Measurements from ENCODE around the gene KNSTRN. TPM values are rescaled to one million over a fixed set of nuclear protein-coding genes. Genes with fewer than 3 reads are reported as not detected.

The KNSTRN gene
- total RNA-seq, 1 experiment from 2014 or later = 85.2 TPM

Other genes with a start within 250 kb of the KNSTRN start
- gene BUB1B, start 221.7 kb upstream of the KNSTRN start, total RNA-seq (2021) = 74.3 and 75.3 TPM in 2 replicates
- 10.7 and 11.7 TPM in 2 replicates for gene PAK6, start 143.7 kb upstream of the KNSTRN start, total RNA-seq (2021)
- not detected in 2 replicates for gene ANKRD63, start 99.7 kb upstream of the KNSTRN start, total RNA-seq (2021)
- gene PLCB2, start 74.8 kb upstream of the KNSTRN start, total RNA-seq (2021) = 0.92 and 1.6 TPM in 2 replicates
- 2.4 and 3.1 TPM in 2 replicates for gene INAFM2, start 59.0 kb upstream of the KNSTRN start, total RNA-seq (2021)
- 141 and 168 TPM in 2 replicates for gene CCDC9B, start 41.8 kb upstream of the KNSTRN start, total RNA-seq (2021)
- gene PHGR1, start 31.7 kb upstream of the KNSTRN start, total RNA-seq (2021) = not detected in 2 replicates
- 0.35 and 0.63 TPM in 2 replicates for gene DISP2, start 24.5 kb upstream of the KNSTRN start, total RNA-seq (2021)
- 82.5 and 83.7 TPM in 2 replicates for gene IVD, start 23.1 kb downstream of the KNSTRN start, total RNA-seq (2021)
- gene BAHD1, start 58.2 kb downstream of the KNSTRN start, total RNA-seq (2021) = 17.3 and 19.1 TPM in 2 replicates
- gene CHST14, start 88.3 kb downstream of the KNSTRN start, total RNA-seq (2021) = 30.6 and 34.3 TPM in 2 replicates
- 19.5 and 22.2 TPM in 2 replicates for gene CCDC32, start 182.3 kb downstream of the KNSTRN start, total RNA-seq (2021)
- gene RPUSD2, start 186.6 kb downstream of the KNSTRN start, total RNA-seq (2021) = 14.0 and 17.1 TPM in 2 replicates
- 16.2 and 27.5 TPM in 2 replicates for gene KNL1, start 211.5 kb downstream of the KNSTRN start, total RNA-seq (2021)